HPDE6-E6E7 (cell line): Measurements from ENCODE around the gene DCAF6.

Source experiments
- DNase-seq: peaks from one replicate; pipeline ENCODE4 v3.0.0; 2011; ENCODE audit warnings: missing footprints; ENCODE audit errors: extremely low spot score

The DCAF6 gene

DNA sequence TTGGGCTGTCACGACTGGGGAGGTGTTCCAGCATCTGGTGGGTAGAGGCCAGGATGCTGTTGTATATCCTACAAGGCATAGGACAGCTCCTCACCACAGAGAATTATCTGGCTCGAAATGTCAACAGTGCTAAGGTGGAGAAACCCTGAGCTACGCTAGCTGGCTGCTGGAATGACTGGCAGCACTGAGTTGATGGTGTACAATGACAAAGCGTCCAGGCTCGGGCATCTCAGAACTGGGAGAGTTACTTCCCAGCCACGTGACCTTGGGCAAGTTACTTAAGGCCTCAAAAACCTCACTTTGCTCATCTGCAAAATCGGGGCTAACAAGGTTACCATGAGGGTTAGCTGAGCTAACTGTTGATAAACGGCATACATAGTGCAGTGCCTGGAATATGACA is 164.9 kb downstream of the DCAF6 start:
- DNase-seq: no peak

DNA sequence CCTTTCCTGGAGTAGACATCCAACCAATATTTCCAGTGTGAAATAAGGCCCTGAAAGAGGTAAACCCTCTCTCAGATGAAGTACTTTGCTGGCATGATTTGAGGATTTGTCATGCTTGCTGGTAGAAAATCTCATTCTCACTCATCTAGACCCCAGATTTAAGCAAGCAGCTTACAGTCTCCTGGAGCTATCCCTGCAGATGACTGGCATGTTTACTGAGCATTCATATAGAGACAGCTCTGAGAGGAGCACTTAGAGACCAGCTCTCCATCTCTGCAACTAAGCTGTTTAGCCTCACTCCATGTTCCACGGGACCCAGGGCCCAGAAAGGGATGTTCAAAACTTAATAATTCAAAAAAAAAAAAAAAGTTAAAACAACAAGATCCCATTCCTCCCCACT is 166.0 kb downstream of the DCAF6 start:
- DNase-seq: no peak

DNA sequence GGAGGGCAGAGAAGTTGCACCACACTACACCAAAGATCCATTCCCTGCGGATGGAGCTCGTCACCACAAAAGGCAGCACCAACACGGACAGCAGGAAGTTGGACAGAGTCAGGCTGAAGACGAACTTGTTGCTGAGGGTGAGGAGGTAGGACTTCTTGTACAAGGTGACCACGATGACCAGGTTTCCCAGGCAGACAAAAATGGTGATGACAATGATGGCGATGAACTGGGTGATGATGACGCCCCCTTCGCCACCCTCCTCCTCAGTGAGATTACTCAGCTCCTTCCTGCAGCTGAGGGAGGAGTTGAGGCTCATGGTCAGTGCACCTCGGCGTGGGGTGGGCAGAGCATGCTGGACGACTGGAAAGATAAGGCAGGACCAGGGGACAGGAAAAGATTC is 168.1 kb downstream of the DCAF6 start:
- DNase-seq: no peak

DNA sequence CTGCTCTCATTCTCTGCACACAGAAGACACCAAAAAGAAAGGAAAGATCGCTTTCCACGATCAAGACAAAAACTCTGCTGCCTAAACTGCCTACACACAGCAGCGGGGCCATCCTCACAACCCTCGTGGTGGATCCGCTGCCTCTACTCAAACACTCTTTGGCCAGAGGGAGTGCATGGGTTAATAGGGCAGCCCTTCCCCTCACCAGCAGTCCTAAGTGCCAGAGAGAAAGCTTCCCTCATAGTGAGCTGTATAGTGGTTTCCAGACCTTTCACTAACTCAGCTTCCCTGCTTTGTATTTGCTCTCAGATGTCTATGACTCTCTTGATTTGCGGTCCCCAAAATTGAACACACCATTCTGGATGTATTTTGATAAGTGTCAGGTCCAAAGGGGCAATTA is 169.4 kb downstream of the DCAF6 start:
- no peak for DNase-seq

DNA sequence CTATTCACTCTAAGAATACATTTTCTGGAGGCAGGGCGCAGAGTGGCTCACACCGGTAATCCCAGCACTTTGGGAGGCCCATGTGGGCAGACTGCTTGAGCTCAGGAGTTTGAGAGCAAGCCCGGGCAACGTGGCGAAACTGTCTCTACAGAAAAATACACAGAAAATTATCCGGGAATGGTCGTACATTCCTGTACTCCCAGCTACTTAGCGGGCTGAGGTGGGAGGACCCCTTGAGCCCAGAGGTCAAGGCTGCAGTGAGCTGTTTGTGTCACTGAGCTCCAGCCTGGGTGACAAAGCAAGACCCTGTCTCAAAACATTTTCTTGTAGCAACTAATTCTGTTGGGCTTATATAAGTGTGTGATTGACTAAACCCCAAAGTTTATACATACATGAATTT is 169.8 kb downstream of the DCAF6 start:
- DNase-seq: no peak

DNA sequence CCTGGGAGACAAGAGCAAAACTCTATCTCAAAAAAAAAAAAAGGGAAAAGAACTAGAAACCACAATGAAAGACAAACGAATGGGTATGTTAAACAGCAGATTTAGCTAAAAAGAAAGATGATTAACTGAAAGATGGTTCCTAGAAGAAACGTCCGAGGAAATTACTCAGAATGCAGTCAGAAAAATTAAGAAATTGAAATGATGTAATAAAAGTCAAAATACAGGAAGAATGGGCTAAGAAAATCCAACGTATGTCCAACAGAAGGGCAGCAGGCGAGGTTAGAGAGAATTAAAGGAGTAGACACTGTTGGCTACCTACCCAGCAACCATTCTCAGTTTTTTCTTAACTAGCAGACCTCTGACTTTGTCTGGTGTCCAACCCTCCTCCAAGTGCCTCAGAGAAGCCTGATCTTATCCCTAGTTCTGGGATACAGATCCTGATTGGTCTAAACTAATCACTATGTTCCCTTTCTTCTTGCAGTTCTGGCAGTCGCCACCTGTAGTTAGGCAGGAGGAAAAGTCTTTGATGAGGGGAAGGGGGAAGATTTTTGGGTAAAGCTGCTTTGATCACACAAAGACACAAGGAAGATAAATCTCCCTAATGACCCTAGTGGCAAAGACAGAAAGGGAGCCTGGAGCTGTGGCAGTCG is 174.5 kb downstream of the DCAF6 start:
- DNase-seq: no peak

DNA sequence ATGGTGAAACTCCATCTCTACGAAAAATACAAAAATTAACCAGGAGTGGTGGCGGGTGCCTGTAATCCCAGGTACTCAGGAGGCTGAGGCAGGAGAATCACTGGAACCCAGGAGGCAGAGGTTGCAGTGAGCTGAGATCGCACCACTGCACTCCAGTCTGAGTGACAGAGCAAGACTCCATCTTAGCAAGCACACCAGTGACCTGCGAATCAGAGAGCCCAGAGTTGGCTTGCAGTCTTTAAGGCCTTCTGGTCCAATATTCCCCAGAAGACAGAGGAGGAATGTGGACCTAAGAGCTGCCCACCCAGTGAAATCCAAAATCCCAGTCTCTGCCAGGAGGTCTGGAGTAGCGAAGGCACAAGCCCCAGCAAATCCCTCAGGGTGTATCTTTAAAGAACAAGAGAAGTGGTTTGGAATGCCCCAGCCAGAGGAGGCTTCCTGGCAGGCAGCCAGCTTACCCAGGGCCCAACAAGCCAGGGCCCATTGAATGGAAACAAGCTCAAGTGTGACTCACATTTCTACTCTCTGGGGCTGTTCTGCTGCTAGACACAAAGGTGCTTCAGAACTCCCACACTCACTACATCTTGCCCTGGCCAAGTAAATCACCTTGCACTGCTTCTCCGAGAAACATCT is 176.3 kb downstream of the DCAF6 start:
- DNase-seq: peak; percentile 94

DNA sequence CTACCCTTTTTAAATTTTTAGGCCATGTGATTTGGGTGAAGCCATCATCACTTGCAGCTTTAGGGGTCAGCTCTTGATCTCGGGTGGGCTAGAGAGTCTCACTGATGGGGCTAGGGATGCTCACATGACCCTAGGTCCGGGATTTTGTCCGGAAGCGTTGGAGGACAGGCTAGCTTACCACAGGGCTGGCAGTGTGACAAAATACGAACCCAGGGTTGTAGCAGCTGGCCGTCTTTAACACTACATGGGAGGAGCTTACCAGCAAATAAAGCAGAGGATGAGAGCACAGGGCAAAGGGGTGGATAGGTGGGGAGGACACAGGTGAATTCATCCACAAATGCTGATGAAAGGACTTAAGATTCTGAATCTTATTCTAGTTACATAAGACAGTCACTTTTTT is 178.4 kb downstream of the DCAF6 start:
- DNase-seq: no peak

DNA sequence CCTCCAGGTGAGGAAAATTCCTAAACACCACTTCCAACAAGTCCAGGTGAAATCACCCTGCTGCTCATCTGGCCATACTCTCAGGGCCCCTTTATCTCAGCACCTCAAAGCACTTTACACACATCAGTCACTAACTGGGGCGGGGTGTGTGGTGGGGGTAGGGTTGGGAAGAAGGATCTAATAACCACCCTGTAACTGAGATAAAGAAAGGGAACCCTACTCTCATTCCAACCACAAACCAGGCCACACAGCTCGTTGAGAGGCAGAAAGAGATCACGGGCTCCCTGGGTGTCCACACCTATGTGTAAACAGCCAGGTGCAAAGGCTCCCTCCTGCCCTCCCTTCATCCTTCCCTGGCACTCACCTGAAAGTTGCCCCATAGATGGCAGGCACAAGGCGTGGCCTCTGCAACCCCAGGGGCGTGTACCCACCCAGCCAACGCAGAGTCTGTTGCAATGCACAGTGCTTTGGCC is 179.9 kb downstream of the DCAF6 start:
- DNase-seq: no peak

DNA sequence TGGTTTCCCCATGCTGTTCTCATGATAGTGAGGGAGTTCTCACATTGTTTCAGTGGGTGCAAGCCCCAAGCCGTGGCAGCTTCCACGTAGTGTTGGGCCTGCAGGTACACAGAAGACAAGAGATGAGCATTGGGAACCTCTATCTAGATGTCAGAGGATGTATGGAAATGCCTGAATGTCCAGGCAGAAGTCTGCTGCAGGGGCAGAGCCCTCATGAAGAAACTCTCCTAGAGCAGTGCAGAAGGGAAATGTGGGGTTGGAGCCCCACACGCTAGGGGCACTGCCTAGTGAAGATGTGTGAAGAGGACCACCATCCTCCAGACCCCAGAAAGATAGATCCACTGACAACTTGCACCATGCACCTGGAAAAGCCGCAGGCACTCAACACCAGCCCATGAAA is 183.3 kb downstream of the DCAF6 start:
- no peak for DNase-seq

DNA sequence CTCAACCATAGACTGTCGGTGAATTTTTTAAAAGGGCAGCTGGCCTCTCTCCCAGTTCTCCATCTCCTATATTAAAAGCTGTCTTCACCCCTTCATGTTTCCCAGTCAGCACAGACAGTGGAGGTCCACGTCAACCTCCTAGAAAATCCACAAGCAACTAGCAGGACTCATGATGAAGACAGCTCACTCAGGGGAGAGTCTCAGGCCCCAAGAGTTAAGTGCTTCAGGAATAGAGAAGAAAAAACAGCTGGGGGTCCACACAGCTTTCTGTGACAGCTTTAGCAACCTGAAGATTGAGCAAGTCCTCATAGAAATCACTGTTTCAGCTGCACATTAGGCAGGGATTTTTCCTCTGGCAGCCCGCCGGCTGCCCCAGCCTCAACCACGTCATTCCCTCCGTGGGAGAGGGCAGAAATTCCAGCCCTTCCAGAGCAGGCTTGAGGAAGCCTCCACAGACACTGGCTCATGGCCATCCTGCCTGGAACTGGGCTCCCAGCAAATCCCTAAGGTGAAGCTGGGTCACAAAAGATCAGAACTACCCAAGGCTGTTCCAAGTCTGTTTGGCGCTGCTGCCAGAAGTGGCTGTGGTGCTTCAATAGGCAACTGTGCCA is 185.0 kb downstream of the DCAF6 start:
- DNase-seq: no peak

DNA sequence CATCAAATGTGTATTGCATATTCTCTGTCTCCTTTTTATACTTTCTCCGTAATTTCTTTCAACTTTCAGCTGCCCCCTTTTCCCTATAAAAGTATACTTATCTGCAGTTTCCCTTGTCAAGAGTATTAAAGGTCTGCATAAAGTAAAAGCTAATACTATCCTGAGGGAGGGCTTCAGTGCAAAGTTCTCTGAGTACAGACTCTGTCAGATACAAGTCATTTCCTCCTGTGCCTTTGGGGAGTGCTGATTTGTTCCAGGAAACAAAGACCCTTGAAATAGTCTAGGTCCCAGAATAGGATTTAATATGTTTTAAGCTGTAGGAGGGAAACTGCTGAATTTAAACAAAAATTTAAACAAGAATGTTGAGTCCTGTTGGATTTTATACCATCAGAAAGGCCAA is 188.6 kb downstream of the DCAF6 start:
- no peak for DNase-seq
